Progenitor cell of endocrine pancreas (in vitro differentiated cells): ENCODE measurements around the gene SPTLC3. TPM values are rescaled to one million over a fixed set of nuclear protein-coding genes. Genes with fewer than 3 reads are reported as not detected.
A peak's percentile ranks its signal among the peaks of the same experiment; 100 is the strongest.

ENCODE experiments used
- DNase-seq: peaks from one replicate; pipeline ENCODE4 v3.0.0; 2021; ENCODE audit warnings: low spot score; ENCODE audit not compliant: unreplicated experiment
- H3K27ac Mint-ChIP-seq: 2 replicates; pipeline ENCODE4 v1.8.0; 2021; ENCODE audit warnings: mild to moderate bottlenecking, moderate library complexity, mixed read lengths
- H3K27me3 Mint-ChIP-seq: 2 replicates; pipeline ENCODE4 v1.8.0; 2021; ENCODE audit warnings: mixed read lengths
- H3K36me3 Mint-ChIP-seq: 2 replicates; pipeline ENCODE4 v1.8.0; 2022; ENCODE audit warnings: mixed read lengths; ENCODE audit not compliant: insufficient read depth
- H3K4me1 Mint-ChIP-seq: 2 replicates; pipeline ENCODE4 v1.8.0; 2021; ENCODE audit warnings: low read depth, mixed read lengths
- H3K4me3 Mint-ChIP-seq: 2 replicates; pipeline ENCODE4 v1.8.0; 2021; ENCODE audit warnings: low read depth, mild to moderate bottlenecking, moderate library complexity, mixed read lengths
- H3K9me3 Mint-ChIP-seq: 2 replicates; pipeline ENCODE4 v1.8.0; 2021; ENCODE audit warnings: low read depth, mixed read lengths
- CTCF ChIP-seq: fragments of 200-600 bp; sonication (generic); IDR thresholded peaks from one replicate; pipeline ENCODE4 v1.5.0; 2021; ENCODE audit warnings: antibody characterized with exemption, mild to moderate bottlenecking; ENCODE audit not compliant: unreplicated experiment
- total RNA-seq: library from RNA; stranded (reverse); gene quantifications from 2 replicates; pipeline ENCODE4 v1.2.1, GENCODE V29; 2021

SPTLC3 gene
- total RNA-seq, 1 donor from 2014 or later: 52.2 TPM

- DNase-seq: no peak
- H3K4me1 Mint-ChIP-seq: peaks cover 9% of the 10 kb centered on the region
- no peak overlapping the region for H3K27ac Mint-ChIP-seq
- H3K4me3 Mint-ChIP-seq: no peak overlapping the region
- no peaks in the 10 kb centered on the region for H3K9me3 Mint-ChIP-seq
- H3K36me3 Mint-ChIP-seq: peaks cover 35% of the 10 kb centered on the region
- no peaks in the 10 kb centered on the region for H3K27me3 Mint-ChIP-seq
- TF ChIP-seq CTCF: no peak
Measured at GRCh38 chr20:13089950-13090469, 81.2 kb downstream of the SPTLC3 start.

DNA sequence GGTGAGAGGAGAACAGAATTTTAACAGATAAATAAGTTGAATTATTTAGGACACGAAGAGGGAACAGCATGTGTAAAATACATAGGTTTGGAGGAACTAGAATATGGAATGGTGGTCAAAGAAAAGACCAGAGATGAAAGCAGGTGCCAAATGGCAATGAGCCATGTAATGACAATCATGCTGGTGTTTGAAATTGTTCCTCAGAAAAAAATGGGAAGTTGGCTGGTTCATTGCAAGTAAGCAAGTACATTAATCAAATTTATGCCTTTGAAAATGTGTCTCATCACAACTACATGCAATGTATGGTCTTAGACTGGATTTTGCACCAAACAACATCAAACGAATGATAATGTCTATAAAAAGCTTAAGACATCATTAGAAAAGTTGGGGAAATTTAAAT is 83.3 kb downstream of the SPTLC3 start:
- no peak overlapping the region for H3K4me3 Mint-ChIP-seq
- H3K9me3 Mint-ChIP-seq: no peaks in the 10 kb centered on the region
- no peak overlapping the region for H3K27ac Mint-ChIP-seq
- peaks cover 37% of the 10 kb centered on the region for H3K36me3 Mint-ChIP-seq
- no peak for TF ChIP-seq CTCF
- peaks cover 9% of the 10 kb centered on the region for H3K4me1 Mint-ChIP-seq
- H3K27me3 Mint-ChIP-seq: no peaks in the 10 kb centered on the region
- DNase-seq: no peak

- no peaks in the 10 kb centered on the region for H3K27me3 Mint-ChIP-seq
- H3K4me1 Mint-ChIP-seq: peaks cover 23% of the 10 kb centered on the region
- TF ChIP-seq CTCF: no peak
- H3K4me3 Mint-ChIP-seq: no peak overlapping the region
- no peaks in the 10 kb centered on the region for H3K9me3 Mint-ChIP-seq
- no peak overlapping the region for H3K27ac Mint-ChIP-seq
- no peak for DNase-seq
- H3K36me3 Mint-ChIP-seq: peaks cover 29% of the 10 kb centered on the region
Measured at GRCh38 chr20:13094976-13095375, 86.2 kb downstream of the SPTLC3 start.

GRCh38 chr20:13098720-13099355 is 90.1 kb downstream of the SPTLC3 start:
- no peak for DNase-seq
- Mint-ChIP-seq H3K36me3 (peaks cover 18% of the 10 kb centered on the region), H3K27ac (peak overlapping the region; percentile 1), H3K4me1 (peaks cover 38% of the 10 kb centered on the region), H3K27me3 (no peaks in the 10 kb centered on the region), H3K4me3 (no peak overlapping the region), H3K9me3 (no peaks in the 10 kb centered on the region)
- TF ChIP-seq CTCF: no peak

- no peaks in the 10 kb centered on the region for H3K9me3 Mint-ChIP-seq
- no peak overlapping the region for H3K4me3 Mint-ChIP-seq
- H3K27ac Mint-ChIP-seq: peak overlapping the region; percentile 16
- H3K36me3 Mint-ChIP-seq: peaks cover 11% of the 10 kb centered on the region
- no peak for DNase-seq
- H3K4me1 Mint-ChIP-seq: peaks cover 41% of the 10 kb centered on the region
- TF ChIP-seq CTCF: no peak
- H3K27me3 Mint-ChIP-seq: no peaks in the 10 kb centered on the region
Measured at GRCh38 chr20:13099676-13100075, 90.9 kb downstream of the SPTLC3 start.
